Testis (tissue), 2 donors: ENCODE results near the gene MYH14.

Experiments used
- CTCF ChIP-seq, 3 experiments: fragments of 450-650 bp in 2 of 3; fragments of 200-600 bp in 1 of 3; sonication (generic) in 1 of 3; IDR thresholded peaks; one replicate each; pipeline ENCODE4 v1.5.1; 2016 to 2019; ENCODE audit warnings: antibody characterized with exemption in 3 of 3, mild to moderate bottlenecking in 2 of 3, moderate library complexity in 1 of 3
- POLR2A ChIP-seq: fragments of 450-650 bp; IDR thresholded peaks from one replicate; pipeline ENCODE4 v1.6.1; 2017; ENCODE audit warnings: antibody characterized with exemption, mild to moderate bottlenecking, moderate library complexity

GRCh38 chr19:50173127-50173526 lies 30.3 kb upstream of the MYH14 start:
- TF ChIP-seq CTCF (IDR thresholded peaks at IDR 0.05), result no peak
- TF ChIP-seq POLR2A, result no peak
